ENCODE measurements around the gene GINS2. TPM values are rescaled to one million over a fixed set of nuclear protein-coding genes. Genes with fewer than 3 reads are reported as not detected.

The GINS2 gene
- total RNA-seq, 2 experiments from 2014 or later = 33.4 to 34.2 TPM

GRCh38 chr16:85690469-85691064, 1.8 kb upstream of the GINS2 start:
- Mint-ChIP-seq H3K36me3 (peaks cover 10% of the 10 kb centered on the region), H3K27me3 (peaks cover 18% of the 10 kb centered on the region), H3K9me3 (no peaks in the 10 kb centered on the region), H3K4me1 (peaks cover 10% of the 10 kb centered on the region), H3K27ac (no peak overlapping the region), H3K4me3 (no peak overlapping the region)
- DNase-seq = no peak
- POLR2A ChIA-PET = no interaction called here
- no peak for ATAC-seq (ENCODE audit: low read depth)

- H3K27ac Mint-ChIP-seq = no peak overlapping the region
- no peaks in the 10 kb centered on the region for H3K9me3 Mint-ChIP-seq
- peaks cover 10% of the 10 kb centered on the region for H3K36me3 Mint-ChIP-seq
- POLR2A ChIA-PET = interaction anchor here (1.1 kb wide), 1 partner anchor 44 kb away, joined by 3 read pairs; no protein-coding TSS in a partner anchor
- H3K4me1 Mint-ChIP-seq = peaks cover 10% of the 10 kb centered on the region
- H3K27me3 Mint-ChIP-seq = peaks cover 18% of the 10 kb centered on the region
- H3K4me3 Mint-ChIP-seq = peak overlapping the region; percentile 13
- ATAC-seq (ENCODE audit: low read depth) = no peak
- DNase-seq = no peak
Observed at GRCh38 chr16:85689950-85690320, 1.2 kb upstream of the GINS2 start.

- no peaks in the 10 kb centered on the region for H3K9me3 Mint-ChIP-seq
- no peak overlapping the region for H3K27ac Mint-ChIP-seq
- DNase-seq = no peak
- peaks cover 18% of the 10 kb centered on the region for H3K27me3 Mint-ChIP-seq
- no peak for ATAC-seq (ENCODE audit: low read depth)
- H3K4me1 Mint-ChIP-seq = peaks cover 11% of the 10 kb centered on the region
- peaks cover 11% of the 10 kb centered on the region for H3K36me3 Mint-ChIP-seq
- peak overlapping the region; percentile 78 for H3K4me3 Mint-ChIP-seq
- POLR2A ChIA-PET = interaction anchor here (0.6 to 1.1 kb wide), 2 partner anchors 44 to 1165 kb away, joined by 3 read pairs; no protein-coding TSS in a partner anchor
Observed at GRCh38 chr16:85689285-85689949, 663 bp upstream of the GINS2 start.

GRCh38 chr16:85687651-85688471, 893 bp downstream of the GINS2 start:
- H3K36me3 Mint-ChIP-seq = peaks cover 15% of the 10 kb centered on the region
- peaks cover 20% of the 10 kb centered on the region for H3K4me1 Mint-ChIP-seq
- H3K27ac Mint-ChIP-seq = peak overlapping the region; percentile 74
- POLR2A ChIA-PET = no interaction called here
- H3K27me3 Mint-ChIP-seq = peaks cover 11% of the 10 kb centered on the region
- ATAC-seq (ENCODE audit: low read depth) (no peak), DNase-seq (no peak)
- no peaks in the 10 kb centered on the region for H3K9me3 Mint-ChIP-seq
- H3K4me3 Mint-ChIP-seq = peak overlapping the region; percentile 85

- peaks cover 20% of the 10 kb centered on the region for H3K4me1 Mint-ChIP-seq
- DNase-seq (peak; percentile 43), ATAC-seq (ENCODE audit: low read depth) (no peak)
- H3K27me3 Mint-ChIP-seq = peaks cover 8% of the 10 kb centered on the region
- POLR2A ChIA-PET = no interaction called here
- H3K27ac Mint-ChIP-seq = peak overlapping the region; percentile 56
- H3K9me3 Mint-ChIP-seq = no peaks in the 10 kb centered on the region
- H3K4me3 Mint-ChIP-seq = peak overlapping the region; percentile 85
- peaks cover 15% of the 10 kb centered on the region for H3K36me3 Mint-ChIP-seq
Observed at GRCh38 chr16:85686912-85687591, 1.7 kb downstream of the GINS2 start.

- peaks cover 25% of the 10 kb centered on the region for H3K36me3 Mint-ChIP-seq
- peaks cover 28% of the 10 kb centered on the region for H3K4me1 Mint-ChIP-seq
- no peak overlapping the region for H3K4me3 Mint-ChIP-seq
- POLR2A ChIA-PET = interaction anchor here (0.7 kb wide), 2 partner anchors 11 to 632 kb away, joined by 3 to 4 read pairs; no protein-coding TSS in a partner anchor
- no peak for DNase-seq
- no peaks in the 10 kb centered on the region for H3K9me3 Mint-ChIP-seq
- ATAC-seq (ENCODE audit: low read depth) = no peak
- H3K27ac Mint-ChIP-seq = no peak overlapping the region
- H3K27me3 Mint-ChIP-seq = peaks cover 6% of the 10 kb centered on the region
Observed at GRCh38 chr16:85685251-85685650, 3.5 kb downstream of the GINS2 start.

- Mint-ChIP-seq H3K4me1 (peaks cover 33% of the 10 kb centered on the region), H3K36me3 (peaks cover 31% of the 10 kb centered on the region), H3K4me3 (no peak overlapping the region), H3K27me3 (no peaks in the 10 kb centered on the region), H3K27ac (peak overlapping the region; percentile 47), H3K9me3 (no peaks in the 10 kb centered on the region)
- ATAC-seq (ENCODE audit: low read depth) (no peak), DNase-seq (no peak)
- POLR2A ChIA-PET = no interaction called here
Observed at GRCh38 chr16:85683363-85683762, 5.4 kb downstream of the GINS2 start.

GRCh38 chr16:85682516-85682915, 6.2 kb downstream of the GINS2 start:
- Mint-ChIP-seq H3K27ac (no peak overlapping the region), H3K27me3 (no peaks in the 10 kb centered on the region), H3K4me3 (no peak overlapping the region), H3K9me3 (no peaks in the 10 kb centered on the region), H3K4me1 (peaks cover 31% of the 10 kb centered on the region), H3K36me3 (peaks cover 34% of the 10 kb centered on the region)
- POLR2A ChIA-PET = no interaction called here
- DNase-seq = no peak
- no peak for ATAC-seq (ENCODE audit: low read depth)

GRCh38 chr16:85681255-85681654, 7.5 kb downstream of the GINS2 start:
- Mint-ChIP-seq H3K27me3 (no peaks in the 10 kb centered on the region), H3K27ac (no peak overlapping the region), H3K9me3 (no peaks in the 10 kb centered on the region), H3K36me3 (peaks cover 26% of the 10 kb centered on the region), H3K4me3 (no peak overlapping the region), H3K4me1 (peaks cover 23% of the 10 kb centered on the region)
- no peak for DNase-seq
- POLR2A ChIA-PET = no interaction called here
- no peak for ATAC-seq (ENCODE audit: low read depth)

GRCh38 chr16:85680352-85680944, 8.3 kb downstream of the GINS2 start:
- Mint-ChIP-seq H3K36me3 (peaks cover 24% of the 10 kb centered on the region), H3K9me3 (no peaks in the 10 kb centered on the region), H3K4me3 (no peak overlapping the region), H3K27ac (peak overlapping the region; percentile 34), H3K4me1 (peaks cover 23% of the 10 kb centered on the region), H3K27me3 (no peaks in the 10 kb centered on the region)
- DNase-seq = no peak
- POLR2A ChIA-PET = no interaction called here
- no peak for ATAC-seq (ENCODE audit: low read depth)

GRCh38 chr16:85679870-85680269, 8.9 kb downstream of the GINS2 start:
- Mint-ChIP-seq H3K27ac (no peak overlapping the region), H3K4me1 (peaks cover 23% of the 10 kb centered on the region), H3K9me3 (no peaks in the 10 kb centered on the region), H3K36me3 (peaks cover 26% of the 10 kb centered on the region), H3K4me3 (no peak overlapping the region), H3K27me3 (no peaks in the 10 kb centered on the region)
- DNase-seq (no peak), ATAC-seq (ENCODE audit: low read depth) (no peak)
- POLR2A ChIA-PET = no interaction called here

- Mint-ChIP-seq H3K27ac (no peak overlapping the region), H3K36me3 (peaks cover 24% of the 10 kb centered on the region), H3K4me1 (peaks cover 22% of the 10 kb centered on the region), H3K4me3 (no peak overlapping the region), H3K9me3 (no peaks in the 10 kb centered on the region), H3K27me3 (no peaks in the 10 kb centered on the region)
- POLR2A ChIA-PET = no interaction called here
- DNase-seq (no peak), ATAC-seq (ENCODE audit: low read depth) (no peak)
Observed at GRCh38 chr16:85678821-85679220, 9.9 kb downstream of the GINS2 start.

GRCh38 chr16:85678016-85678415, 10.7 kb downstream of the GINS2 start:
- Mint-ChIP-seq H3K4me3 (no peak overlapping the region), H3K9me3 (no peaks in the 10 kb centered on the region), H3K27ac (no peak overlapping the region), H3K27me3 (no peaks in the 10 kb centered on the region), H3K36me3 (peaks cover 23% of the 10 kb centered on the region), H3K4me1 (peaks cover 15% of the 10 kb centered on the region)
- POLR2A ChIA-PET = no interaction called here
- ATAC-seq (ENCODE audit: low read depth) = no peak
- DNase-seq = no peak
